ENCODE results near the gene FAM98B. TPM values are rescaled to one million over a fixed set of nuclear protein-coding genes. Genes with fewer than 3 reads are reported as not detected.

FAM98B gene
- total RNA-seq, 3 donors from 2014 or later (not counting 1 experiment from before 2014, with no cell fraction given), result 27.5 to 34.0 (median 29.0) TPM

DNA sequence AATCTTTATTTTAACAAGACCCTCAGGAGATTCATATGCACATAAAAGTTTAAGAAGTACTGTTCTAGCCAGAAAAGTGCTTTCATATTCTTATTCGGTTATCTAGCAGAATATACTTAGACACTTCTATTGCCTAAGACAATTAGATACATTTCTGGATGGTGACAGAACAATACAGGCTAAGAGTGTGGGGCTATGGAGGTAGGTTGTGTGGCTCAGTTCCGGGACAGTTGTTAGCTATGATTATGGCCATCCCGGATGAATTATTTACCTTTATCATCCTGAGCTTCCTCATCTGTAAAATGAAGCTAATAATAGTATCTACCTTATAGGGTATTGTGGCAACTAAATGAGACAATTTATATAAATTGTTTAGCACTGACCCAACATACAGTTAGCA is 6.6 kb downstream of the FAM98B start:
- Mint-ChIP-seq H3K36me3 (no peaks in the 10 kb centered on the region), H3K4me3 (no peak overlapping the region), H3K4me1 (peaks cover 23 to 37% of the 10 kb centered on the region in 2 donors), H3K27me3 (ENCODE audit: low read depth in 2 of 2) (no peaks in the 10 kb centered on the region), H3K9me3 (no peaks in the 10 kb centered on the region), H3K27ac (no peak overlapping the region)
- H3K4me1 ChIP-seq (ENCODE audit: control insufficient read depth, insufficient read depth, low read length), result no peaks in the 10 kb centered on the region
- no peaks in the 10 kb centered on the region for H3K27me3 ChIP-seq (ENCODE audit: control insufficient read depth, insufficient read depth, low read length)
- no peak overlapping the region for H3K27ac ChIP-seq (ENCODE audit: low read length)
- DNase-seq (no peak), ATAC-seq (no peak)
- TF ChIP-seq CTCF (IDR thresholded peaks at IDR 0.05), result no peak
- no CpG with 5 or more reads among the region's 3 CpGs for WGBS (ENCODE audit: insufficient coverage)
- no peaks in the 10 kb centered on the region for H3K9me3 ChIP-seq (ENCODE audit: control insufficient read depth, insufficient read depth, low read length)
- H3K36me3 ChIP-seq (ENCODE audit: control insufficient read depth, insufficient read depth, low read length), result no peaks in the 10 kb centered on the region
- intact Hi-C loops (cut with micrococcal nuclease), result no loop called here
- no peak overlapping the region for H3K4me3 ChIP-seq (ENCODE audit: low read length)

- no peak overlapping the region for H3K27ac ChIP-seq (ENCODE audit: low read length)
- Mint-ChIP-seq H3K9me3 (no peaks in the 10 kb centered on the region), H3K4me1 (peaks cover 23 to 30% of the 10 kb centered on the region in 2 donors), H3K36me3 (no peaks in the 10 kb centered on the region), H3K4me3 (no peak overlapping the region), H3K27ac (no peak overlapping the region), H3K27me3 (ENCODE audit: low read depth in 2 of 2) (no peaks in the 10 kb centered on the region)
- no peaks in the 10 kb centered on the region for H3K36me3 ChIP-seq (ENCODE audit: control insufficient read depth, insufficient read depth, low read length)
- intact Hi-C loops (cut with micrococcal nuclease), result no loop called here
- H3K4me3 ChIP-seq (ENCODE audit: low read length), result no peak overlapping the region
- ATAC-seq (no peak), DNase-seq (no peak)
- no peaks in the 10 kb centered on the region for H3K4me1 ChIP-seq (ENCODE audit: control insufficient read depth, insufficient read depth, low read length)
- WGBS (ENCODE audit: insufficient coverage), result 80% methylated on average over 1 of the region's 2 CpGs
- H3K27me3 ChIP-seq (ENCODE audit: control insufficient read depth, insufficient read depth, low read length), result no peaks in the 10 kb centered on the region
- no peak for TF ChIP-seq CTCF (IDR thresholded peaks at IDR 0.05)
- no peaks in the 10 kb centered on the region for H3K9me3 ChIP-seq (ENCODE audit: control insufficient read depth, insufficient read depth, low read length)
Observed at GRCh38 chr15:38461066-38461833, 7.3 kb downstream of the FAM98B start.

- no peaks in the 10 kb centered on the region for H3K27me3 Mint-ChIP-seq (ENCODE audit: low read depth in 2 of 2)
- no peak for TF ChIP-seq CTCF (IDR thresholded peaks at IDR 0.05)
- intact Hi-C loops (cut with micrococcal nuclease), result no loop called here
Observed at GRCh38 chr15:38463893-38464292, 10.0 kb downstream of the FAM98B start.

GRCh38 chr15:38464675-38465074 is 10.7 kb downstream of the FAM98B start:
- H3K4me3 Mint-ChIP-seq, result no peak overlapping the region

More at GRCh38 chr15:38463893-38464292, 10.0 kb downstream of the FAM98B start:
- Mint-ChIP-seq H3K9me3 (no peaks in the 10 kb centered on the region), H3K4me3 (no peak overlapping the region), H3K4me1 (peaks cover 12 to 25% of the 10 kb centered on the region in 2 donors), H3K36me3 (no peaks in the 10 kb centered on the region), H3K27ac (no peak overlapping the region)
- 100% methylated on average over 1 of the region's 3 CpGs for WGBS (ENCODE audit: insufficient coverage)
- H3K4me3 ChIP-seq (ENCODE audit: low read length), result no peak overlapping the region
- no peaks in the 10 kb centered on the region for H3K27me3 ChIP-seq (ENCODE audit: control insufficient read depth, insufficient read depth, low read length)
- no peak for ATAC-seq
- H3K27ac ChIP-seq (ENCODE audit: low read length), result no peak overlapping the region
- no peaks in the 10 kb centered on the region for H3K9me3 ChIP-seq (ENCODE audit: control insufficient read depth, insufficient read depth, low read length)
- H3K4me1 ChIP-seq (ENCODE audit: control insufficient read depth, insufficient read depth, low read length), result no peaks in the 10 kb centered on the region
- H3K36me3 ChIP-seq (ENCODE audit: control insufficient read depth, insufficient read depth, low read length), result peaks cover 15% of the 10 kb centered on the region
- no peak for DNase-seq

More at GRCh38 chr15:38464675-38465074, 10.7 kb downstream of the FAM98B start:
- TF ChIP-seq CTCF (IDR thresholded peaks at IDR 0.05), result no peak
- H3K36me3 ChIP-seq (ENCODE audit: control insufficient read depth, insufficient read depth, low read length), result peaks cover 15% of the 10 kb centered on the region
- no CpG with 5 or more reads among the region's 4 CpGs for WGBS (ENCODE audit: insufficient coverage)
- no peaks in the 10 kb centered on the region for H3K27me3 Mint-ChIP-seq (ENCODE audit: low read depth in 2 of 2)
- no peak for ATAC-seq
- H3K36me3 Mint-ChIP-seq, result no peaks in the 10 kb centered on the region
- no peak overlapping the region for H3K27ac ChIP-seq (ENCODE audit: low read length)
- no peaks in the 10 kb centered on the region for H3K27me3 ChIP-seq (ENCODE audit: control insufficient read depth, insufficient read depth, low read length)
- H3K4me1 Mint-ChIP-seq, result peaks cover 4 to 17% of the 10 kb centered on the region in 2 donors
- no peak for DNase-seq
- no peaks in the 10 kb centered on the region for H3K4me1 ChIP-seq (ENCODE audit: control insufficient read depth, insufficient read depth, low read length)
- intact Hi-C loops (cut with micrococcal nuclease), result no loop called here
- no peak overlapping the region for H3K4me3 ChIP-seq (ENCODE audit: low read length)
- H3K9me3 Mint-ChIP-seq, result no peaks in the 10 kb centered on the region
- no peak overlapping the region for H3K27ac Mint-ChIP-seq
- no peaks in the 10 kb centered on the region for H3K9me3 ChIP-seq (ENCODE audit: control insufficient read depth, insufficient read depth, low read length)

Data from natural killer cell (primary cell).